Body of pancreas (tissue), 4 donors: ENCODE measurements around the gene MTMR12.

Source experiments
- CTCF ChIP-seq, 7 experiments: fragments of 450-650 bp in 4 of 7; fragments of 200-600 bp in 3 of 7; sonication (generic) in 3 of 7; IDR thresholded peaks; one replicate each; pipeline ENCODE4 v1.5.1; 2016 to 2019; ENCODE audit warnings: antibody characterized with exemption in 7 of 7
- POLR2A ChIP-seq, 3 donors: fragments of 450-650 bp; IDR thresholded peaks; one replicate each; pipeline ENCODE4 v1.6.1; 2016; ENCODE audit warnings: antibody characterized with exemption in 3 of 3, mild to moderate bottlenecking in 2 of 3

- TF ChIP-seq CTCF (IDR thresholded peaks at IDR 0.05) (no peak), POLR2A (IDR thresholded peaks at IDR 0.05) (no peak)
These were observed 7.8 kb upstream of the MTMR12 start for GRCh38 chr5:32320576-32320975.
